Measurements from ENCODE around the gene PLCL2.

DNA sequence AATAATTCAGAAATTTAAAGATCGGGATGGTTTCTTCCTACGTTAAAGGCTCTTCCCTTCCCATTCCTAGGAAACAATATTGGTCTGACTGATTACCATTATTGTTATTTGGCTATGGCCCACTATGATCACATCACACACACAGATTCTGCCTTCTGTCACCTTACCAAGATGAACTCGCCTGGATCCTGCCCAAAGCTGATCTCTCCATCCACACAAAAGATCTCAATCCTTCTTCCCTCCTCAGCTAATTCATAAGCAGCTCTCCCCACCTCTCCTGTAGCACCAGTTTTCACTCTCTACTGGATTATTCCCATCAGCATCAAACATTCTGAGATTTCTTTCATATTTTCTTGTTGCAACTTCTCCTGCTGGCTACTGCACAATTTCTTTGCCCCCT, 25.0 kb downstream of the PLCL2 start:
- TF ChIP-seq, protein P1, sequence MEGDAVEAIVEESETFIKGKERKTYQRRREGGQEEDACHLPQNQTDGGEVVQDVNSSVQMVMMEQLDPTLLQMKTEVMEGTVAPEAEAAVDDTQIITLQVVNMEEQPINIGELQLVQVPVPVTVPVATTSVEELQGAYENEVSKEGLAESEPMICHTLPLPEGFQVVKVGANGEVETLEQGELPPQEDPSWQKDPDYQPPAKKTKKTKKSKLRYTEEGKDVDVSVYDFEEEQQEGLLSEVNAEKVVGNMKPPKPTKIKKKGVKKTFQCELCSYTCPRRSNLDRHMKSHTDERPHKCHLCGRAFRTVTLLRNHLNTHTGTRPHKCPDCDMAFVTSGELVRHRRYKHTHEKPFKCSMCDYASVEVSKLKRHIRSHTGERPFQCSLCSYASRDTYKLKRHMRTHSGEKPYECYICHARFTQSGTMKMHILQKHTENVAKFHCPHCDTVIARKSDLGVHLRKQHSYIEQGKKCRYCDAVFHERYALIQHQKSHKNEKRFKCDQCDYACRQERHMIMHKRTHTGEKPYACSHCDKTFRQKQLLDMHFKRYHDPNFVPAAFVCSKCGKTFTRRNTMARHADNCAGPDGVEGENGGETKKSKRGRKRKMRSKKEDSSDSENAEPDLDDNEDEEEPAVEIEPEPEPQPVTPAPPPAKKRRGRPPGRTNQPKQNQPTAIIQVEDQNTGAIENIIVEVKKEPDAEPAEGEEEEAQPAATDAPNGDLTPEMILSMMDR (IDR thresholded peaks at IDR 0.05; ENCODE audit: low read depth, low read length) = no peak
- TF ChIP-seq EZH2phosphoT487 (IDR thresholded peaks at IDR 0.05; ENCODE audit: low read depth) = no peak
